HepG2 (cell line): ENCODE measurements around the gene ITK. TPM values are rescaled to one million over a fixed set of nuclear protein-coding genes. Genes with fewer than 3 reads are reported as not detected.

ENCODE experiments used
- ASH2L ChIP-seq: fragments of 300-600, 200-600 bp; sonication (generic); IDR thresholded peaks from 2 replicates; pipeline ENCODE4 v1.7.0; 2017; ENCODE audit warnings: low read depth, mild to moderate bottlenecking, moderate library complexity, mixed read lengths, low read length; ENCODE audit not compliant: insufficient read length
- CREB1 ChIP-seq, 2 experiments: fragments of 450-650 bp in 1 of 2; IDR thresholded peaks; 2 replicates each; pipeline ENCODE4 v1.6.1; 2016 to 2017; ENCODE audit warnings: control low read depth in 1 of 2, mild to moderate bottlenecking in 1 of 2, missing compliant biosample characterization in 1 of 2, missing genetic modification characterization in 1 of 2
- MZF1 ChIP-seq: sonication (generic); formaldehyde crosslinking; IDR thresholded peaks from 2 replicates; pipeline ENCODE4 v1.8.1; 2023; ENCODE audit warnings: mild to moderate bottlenecking, missing genetic modification reagents, borderline replicate concordance
- SMAD1 ChIP-seq: sonication (generic); formaldehyde crosslinking; IDR thresholded peaks from 2 replicates; pipeline ENCODE4 v1.4.0; 2020; ENCODE audit warnings: missing genetic modification reagents, low read depth, mild to moderate bottlenecking, borderline replicate concordance
- SRY ChIP-seq: sonication (generic); formaldehyde crosslinking; IDR thresholded peaks from 2 replicates; pipeline ENCODE4 v1.8.0; 2022; ENCODE audit warnings: mild to moderate bottlenecking, missing genetic modification reagents
- TSC22D2 ChIP-seq: sonication (generic); formaldehyde crosslinking; IDR thresholded peaks from 2 replicates; pipeline ENCODE4 v1.5.1; 2020; ENCODE audit warnings: missing genetic modification reagents, mild to moderate bottlenecking, borderline replicate concordance
- U2AF1 ChIP-seq: fragments of 200-400 bp; formaldehyde crosslinking; optimal IDR thresholded peaks from 2 replicates; pipeline ENCODE3; 2017; ENCODE audit warnings: mild to moderate bottlenecking, low read depth, low read length
- ZHX1 ChIP-seq: sonication (generic); formaldehyde crosslinking; IDR thresholded peaks from 2 replicates; pipeline ENCODE4 v1.8.1; 2022; ENCODE audit warnings: low read depth, mild to moderate bottlenecking, missing genetic modification reagents
- ZMYM3 ChIP-seq: sonication (generic); formaldehyde crosslinking; IDR thresholded peaks from 2 replicates; pipeline ENCODE4 v1.5.1; 2020; ENCODE audit warnings: mild to moderate bottlenecking, missing genetic modification reagents
- ZNF280D ChIP-seq: sonication (generic); formaldehyde crosslinking; IDR thresholded peaks from 2 replicates; pipeline ENCODE4 v1.5.1; 2020; ENCODE audit warnings: mild to moderate bottlenecking, missing genetic modification reagents
- ZNF547 ChIP-seq: sonication (generic); formaldehyde crosslinking; IDR thresholded peaks from 2 replicates; pipeline ENCODE4 v1.5.1; 2020; ENCODE audit warnings: mild to moderate bottlenecking, missing genetic modification reagents
- ZNF777 ChIP-seq: sonication (generic); formaldehyde crosslinking; IDR thresholded peaks from 2 replicates; pipeline ENCODE4 v1.4.0; 2020; ENCODE audit warnings: missing genetic modification reagents
- ZNF784 ChIP-seq: sonication (generic); formaldehyde crosslinking; IDR thresholded peaks from 2 replicates; pipeline ENCODE4 v1.5.1; 2020; ENCODE audit warnings: missing genetic modification reagents, mild to moderate bottlenecking, borderline replicate concordance
- ZNF800 ChIP-seq: sonication (generic); formaldehyde crosslinking; IDR thresholded peaks from 2 replicates; pipeline ENCODE4 v1.4.0; 2020; ENCODE audit warnings: missing genetic modification reagents
- ZNF839 ChIP-seq: sonication (generic); formaldehyde crosslinking; IDR thresholded peaks from 2 replicates; pipeline ENCODE4 v1.4.0; 2020; ENCODE audit warnings: missing genetic modification reagents, mild to moderate bottlenecking, borderline replicate concordance
- ZSCAN21 ChIP-seq: sonication (generic); formaldehyde crosslinking; IDR thresholded peaks from 2 replicates; pipeline ENCODE4 v1.8.0; 2022; ENCODE audit warnings: mild to moderate bottlenecking, missing genetic modification reagents, moderate library complexity, borderline replicate concordance
- polyA plus RNA-seq, 8 experiments: library from polyadenylated mRNA; depleted of rRNA in 3 of 8; stranded (reverse) in 7 of 8; unstranded in 1 of 8; fragments of >200 nt; fragmentation: Illumina TruSeq in 4 of 8; extraction: Trizol in 4 of 8; gene quantifications; 2 replicates each; pipeline versions ENCODE4 v1.2.1 to v1.2.3, GENCODE V29; 2011 to 2016; ENCODE audit warnings: low read depth in 4 of 8, missing spikeins in 1 of 8, mixed read lengths in 1 of 8; ENCODE audit not compliant: insufficient read depth in 1 of 8
- total RNA-seq, 5 experiments: library from RNA; depleted of rRNA; stranded (reverse); fragments of >200 nt; fragmentation: Illumina TruSeq; extraction: Trizol; gene quantifications; 2 replicates each; pipeline ENCODE4 v1.2.3, GENCODE V29; 2016; ENCODE audit warnings: low read depth in 1 of 5
- TF ChIP-seq, protein P1 (sequence below): sonication (generic); formaldehyde crosslinking; IDR thresholded peaks from 2 replicates; pipeline ENCODE4 v1.4.0; 2020; ENCODE audit warnings: mild to moderate bottlenecking, missing genetic modification reagents

ITK gene
- total and polyA plus RNA-seq, 2 of the 13 experiments (the other 11 are each of a cell fraction or from before 2014, with no cell fraction given): 0.01 TPM; not detected in 1

- TF ChIP-seq, protein P1, sequence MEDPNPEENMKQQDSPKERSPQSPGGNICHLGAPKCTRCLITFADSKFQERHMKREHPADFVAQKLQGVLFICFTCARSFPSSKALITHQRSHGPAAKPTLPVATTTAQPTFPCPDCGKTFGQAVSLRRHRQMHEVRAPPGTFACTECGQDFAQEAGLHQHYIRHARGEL: no peak
- TF ChIP-seq ZSCAN21 (CRISPR knock-in tag) (peak; percentile 52; the same call in 1 of the 2 replicates), ASH2L (no peak), ZNF784 (no peak), ZNF547 (CRISPR knock-in tag) (no peak), ZNF800 (CRISPR knock-in tag) (no peak), ZNF839 (CRISPR knock-in tag) (no peak), SMAD1 (CRISPR knock-in tag) (peak; percentile 69; the same call in 1 of the 2 replicates), MZF1 (CRISPR knock-in tag) (no peak), TSC22D2 (CRISPR knock-in tag) (no peak), ZNF777 (CRISPR knock-in tag) (no peak; the same call in 1 of the 2 replicates), CREB1 (IDR thresholded peaks at IDR 0.05) (no peak), CREB1 (CRISPR knock-in tag; IDR thresholded peaks at IDR 0.05) (no peak), SRY (CRISPR knock-in tag) (0 out of 2 replicates have a peak, but pooled peaks have one; percentile 43), ZNF280D (no peak), ZMYM3 (CRISPR knock-in tag) (no peak), ZHX1 (no peak), U2AF1 (no peak)
Observed at GRCh38 chr5:157266286-157267007, 85.8 kb downstream of the ITK start (continued).
